HG03139 (cell line): ENCODE data around the gene MRPL32.

Source experiments
- ATAC-seq: cut with Tn5 transposase; IDR thresholded peaks from one replicate; pipeline ENCODE4 v1.9.1; 2021; ENCODE audit not compliant: unreplicated experiment

The MRPL32 gene

DNA sequence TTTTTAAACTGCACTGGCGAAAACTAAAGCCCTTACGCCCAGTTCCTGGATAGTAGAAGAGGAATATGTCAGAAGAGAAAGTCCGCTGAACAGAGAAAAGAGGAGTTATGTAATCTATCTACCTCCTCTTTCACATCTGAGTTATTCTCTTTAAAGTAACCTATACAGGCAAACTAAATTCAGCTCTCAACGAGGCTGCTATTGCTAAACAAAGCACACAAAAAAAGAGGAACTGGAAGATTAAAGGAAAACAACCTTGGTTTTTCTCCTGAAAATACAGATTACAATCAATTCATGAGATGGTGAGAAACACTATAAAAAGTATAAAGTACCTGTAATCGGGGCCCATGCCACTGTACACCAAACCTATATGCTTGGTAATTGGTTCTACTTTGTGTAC is 6.0 kb upstream of the MRPL32 start:
- ATAC-seq = no peak

DNA sequence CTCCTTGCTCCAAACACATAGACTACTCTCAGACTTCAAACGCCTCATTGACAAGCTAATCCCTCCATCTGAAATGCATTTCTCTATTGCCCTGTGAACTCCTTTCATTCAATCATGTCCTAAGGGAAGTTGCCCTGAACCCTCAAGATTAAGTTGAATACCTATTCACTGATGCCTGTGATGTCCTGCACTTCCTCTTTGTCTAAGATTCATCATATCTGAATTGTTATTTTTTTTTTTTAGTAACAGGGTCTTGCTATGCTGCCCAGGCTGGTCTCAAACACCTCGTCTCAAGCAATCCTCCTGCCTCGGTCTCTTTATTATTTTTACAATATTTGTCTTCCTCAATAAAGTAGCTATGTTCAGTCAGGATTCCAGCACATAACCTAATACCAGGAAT is 3.4 kb upstream of the MRPL32 start:
- ATAC-seq = no peak

DNA sequence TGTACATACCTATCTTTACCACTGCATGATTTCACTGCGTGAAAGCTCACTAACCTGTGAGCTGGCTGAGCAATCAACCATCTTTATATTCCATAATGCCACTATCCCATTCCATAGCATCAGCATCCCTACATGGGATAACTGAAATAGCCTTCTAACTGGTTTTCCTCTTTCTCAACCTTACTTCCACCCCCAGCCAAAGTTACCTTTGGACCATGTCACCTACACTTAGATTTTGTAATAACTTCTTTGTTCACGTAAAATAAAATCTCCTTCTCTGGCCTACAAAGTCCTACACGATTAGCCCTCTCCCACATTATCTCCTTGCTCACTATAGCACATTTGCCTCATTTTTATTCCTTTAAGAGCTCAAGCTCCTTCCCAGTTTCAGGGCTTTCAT is 2.7 kb upstream of the MRPL32 start:
- no peak for ATAC-seq

DNA sequence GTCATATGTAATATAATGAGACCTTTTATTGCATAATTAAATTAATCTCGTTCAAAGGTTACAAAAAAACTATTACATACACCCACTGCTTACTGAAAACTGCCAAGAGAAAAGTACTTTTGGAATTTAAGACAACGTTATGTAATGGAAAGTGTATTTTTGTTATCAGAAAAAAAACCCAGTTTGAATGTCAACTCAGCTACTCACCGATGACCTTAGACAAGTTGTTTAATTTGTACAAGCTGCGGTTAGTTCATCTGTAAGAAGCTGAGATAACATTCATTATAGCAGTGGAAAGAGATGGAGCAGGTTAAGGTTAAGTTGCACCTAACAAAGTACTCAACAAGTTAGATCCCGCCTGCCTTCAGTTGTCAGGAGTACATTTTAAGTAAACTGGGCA is 1.3 kb upstream of the MRPL32 start:
- no peak for ATAC-seq

DNA sequence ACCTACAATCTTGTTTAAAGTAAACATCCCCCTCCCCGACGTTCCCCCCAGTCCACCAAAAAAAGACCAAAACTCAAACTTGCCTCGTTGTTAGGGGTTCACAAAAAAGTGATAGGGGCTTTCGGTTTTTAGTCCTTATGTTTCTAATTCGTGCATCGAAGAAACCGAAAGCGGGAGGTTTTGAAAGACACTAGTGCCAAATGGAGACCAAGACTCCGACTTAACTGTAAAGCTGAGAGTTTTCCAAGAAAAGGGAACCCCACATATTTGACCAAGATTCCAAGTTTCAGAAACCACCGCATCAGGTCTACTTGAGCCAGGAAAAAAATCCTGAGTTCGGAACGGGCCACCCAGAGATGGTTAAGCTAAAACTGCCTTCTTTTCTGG is 736 bp upstream of the MRPL32 start:
- no peak for ATAC-seq

DNA sequence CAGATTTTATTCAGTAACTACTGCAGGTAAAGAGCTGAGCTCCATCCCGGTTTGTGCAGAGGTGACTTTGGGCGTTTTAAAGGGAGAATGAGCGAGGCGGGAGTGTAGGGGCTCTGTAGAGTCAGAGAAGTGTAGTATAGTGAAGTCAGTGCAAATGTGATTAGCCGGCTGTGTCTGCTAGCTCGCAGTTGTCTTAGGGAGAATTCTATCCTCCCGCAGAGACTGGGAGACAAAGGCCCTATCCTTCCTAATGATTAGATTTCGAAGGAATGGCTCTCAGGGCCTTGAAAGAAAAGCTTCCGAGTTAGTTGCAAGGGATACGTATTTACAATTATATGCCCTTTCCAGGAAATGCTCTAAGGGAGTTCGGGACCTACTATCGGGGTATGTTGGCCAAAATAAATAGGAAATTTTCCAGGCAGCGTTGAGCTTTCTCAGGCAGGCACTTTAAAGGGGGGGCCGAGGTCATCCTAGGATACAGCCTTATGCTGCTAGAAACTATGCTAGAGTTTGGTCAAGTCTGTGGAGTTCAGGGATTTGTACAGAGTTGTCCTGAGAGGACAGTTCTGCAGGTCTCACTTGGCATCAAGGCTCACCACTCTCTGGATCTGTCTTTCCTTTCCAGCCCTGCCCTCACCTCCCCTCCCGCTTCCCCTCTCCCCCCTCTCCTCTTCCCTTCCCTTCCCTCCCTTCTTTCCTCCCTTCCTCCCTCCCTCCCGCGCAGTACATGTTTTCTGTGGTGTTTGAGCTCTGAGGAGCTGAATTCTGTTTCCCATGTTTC is 825 bp downstream of the MRPL32 start:
- no peak for ATAC-seq

DNA sequence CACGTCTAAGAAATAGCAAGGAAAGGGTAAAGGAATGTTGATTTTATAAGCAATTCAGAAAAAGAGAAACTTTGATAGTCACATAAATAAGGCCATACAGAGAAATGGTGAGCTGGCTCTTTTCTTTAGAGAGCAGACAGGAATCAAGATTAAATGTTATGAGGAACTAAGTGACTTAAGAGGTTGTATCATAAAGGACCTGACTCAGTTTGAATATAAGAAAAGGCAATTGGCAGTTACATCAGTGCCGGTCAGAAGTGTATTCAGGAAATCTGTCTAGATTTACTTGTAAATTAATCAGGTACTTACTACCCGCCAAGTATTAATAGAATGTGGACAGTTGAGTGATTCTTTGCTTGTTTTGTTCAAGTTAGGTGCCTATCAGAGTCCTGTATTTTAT is 2.1 kb downstream of the MRPL32 start:
- ATAC-seq = no peak

DNA sequence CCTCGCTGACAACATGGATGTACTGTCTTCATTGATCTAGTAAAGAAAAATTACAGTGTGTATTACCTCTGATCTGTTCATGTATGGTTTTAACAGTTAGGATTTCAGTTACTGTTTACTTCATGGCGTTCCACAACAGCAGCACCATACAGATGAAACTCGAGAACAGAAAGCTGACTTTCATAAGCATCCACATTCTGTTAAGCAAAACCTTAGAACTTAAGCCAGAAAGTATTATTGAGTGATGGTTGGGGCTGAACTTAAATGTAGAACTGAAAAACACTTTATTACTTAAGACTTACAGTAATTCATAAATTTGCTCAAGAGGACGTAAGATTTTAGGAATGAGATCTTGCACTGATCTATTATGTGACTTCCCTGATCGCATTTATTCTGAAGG is 3.7 kb downstream of the MRPL32 start:
- no peak for ATAC-seq

DNA sequence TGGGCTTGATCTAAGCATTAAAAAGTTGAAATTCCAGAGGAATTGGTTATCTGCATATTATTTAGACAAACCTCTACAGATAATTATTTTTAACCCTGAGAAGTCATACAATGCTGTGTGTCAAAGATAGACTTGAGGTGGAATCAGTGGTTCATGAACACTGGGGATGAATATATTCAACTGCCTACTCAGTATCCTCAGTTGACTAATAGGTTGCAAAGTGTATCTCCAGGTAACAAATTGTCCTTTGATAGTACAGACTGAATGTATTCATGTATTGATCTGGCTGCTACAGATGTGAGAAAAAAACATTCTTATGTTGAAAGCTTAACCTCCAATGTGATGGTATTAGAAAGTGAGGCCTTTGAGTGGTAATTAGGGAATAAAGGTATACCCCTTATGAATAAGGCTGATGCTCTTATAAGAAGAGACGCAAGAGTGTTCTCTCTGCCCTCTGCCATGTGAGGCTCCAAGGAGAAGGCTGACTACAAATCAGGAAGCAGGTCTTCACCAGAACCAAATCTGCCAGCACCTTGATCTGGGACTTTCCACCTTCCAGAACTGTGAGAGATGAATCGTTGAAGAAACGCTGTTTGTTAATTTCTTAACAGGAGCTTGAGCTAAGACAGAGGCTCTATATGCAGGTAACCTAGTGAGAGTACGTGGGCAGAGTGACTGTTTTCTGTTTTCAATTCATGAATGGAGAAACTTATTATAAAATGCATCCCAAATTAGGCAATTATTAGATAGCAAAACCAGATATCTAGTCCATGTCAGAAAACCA is 7.5 kb downstream of the MRPL32 start:
- no peak for ATAC-seq

DNA sequence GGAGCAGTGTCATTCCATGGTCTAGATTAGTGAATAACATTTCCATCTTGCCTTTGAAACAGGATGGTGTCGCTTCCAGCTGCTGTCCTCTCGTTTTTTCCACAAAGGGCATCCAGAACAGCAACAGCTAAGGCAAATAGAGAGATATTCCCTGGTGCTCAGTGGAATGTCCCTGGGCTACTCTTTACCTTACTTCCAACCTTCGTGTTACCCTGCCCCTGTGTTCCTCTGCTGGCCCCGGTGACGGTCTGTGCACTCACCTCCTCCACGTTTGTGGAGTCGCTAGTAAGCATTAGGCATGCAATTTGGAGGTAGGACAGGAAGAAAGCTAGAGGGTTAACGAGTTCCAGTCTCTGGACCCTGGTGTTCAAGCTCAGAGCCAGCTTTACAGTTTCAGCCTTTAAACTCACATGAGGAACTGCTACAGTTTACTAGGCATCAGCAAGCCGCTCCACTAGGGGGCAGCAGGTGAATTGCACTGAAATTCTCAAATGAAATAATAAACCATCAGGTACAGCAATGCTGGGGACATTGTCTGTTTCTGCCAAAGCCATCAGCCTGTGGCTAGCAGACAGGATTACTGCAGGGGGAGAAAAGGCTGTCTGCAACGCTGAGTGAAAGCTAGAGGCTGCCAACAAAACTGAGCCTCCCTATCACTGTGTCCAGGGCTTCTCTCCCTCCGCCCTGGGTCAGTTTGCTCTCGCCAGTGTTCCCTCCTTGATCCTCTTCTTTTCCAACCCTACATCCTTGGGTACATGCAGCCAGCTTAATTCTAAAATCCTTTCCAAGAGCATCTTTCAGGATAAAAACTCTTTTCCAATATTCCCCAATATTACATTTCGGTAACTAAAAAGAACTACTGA is 9.0 kb downstream of the MRPL32 start:
- peak; percentile 52 for ATAC-seq

DNA sequence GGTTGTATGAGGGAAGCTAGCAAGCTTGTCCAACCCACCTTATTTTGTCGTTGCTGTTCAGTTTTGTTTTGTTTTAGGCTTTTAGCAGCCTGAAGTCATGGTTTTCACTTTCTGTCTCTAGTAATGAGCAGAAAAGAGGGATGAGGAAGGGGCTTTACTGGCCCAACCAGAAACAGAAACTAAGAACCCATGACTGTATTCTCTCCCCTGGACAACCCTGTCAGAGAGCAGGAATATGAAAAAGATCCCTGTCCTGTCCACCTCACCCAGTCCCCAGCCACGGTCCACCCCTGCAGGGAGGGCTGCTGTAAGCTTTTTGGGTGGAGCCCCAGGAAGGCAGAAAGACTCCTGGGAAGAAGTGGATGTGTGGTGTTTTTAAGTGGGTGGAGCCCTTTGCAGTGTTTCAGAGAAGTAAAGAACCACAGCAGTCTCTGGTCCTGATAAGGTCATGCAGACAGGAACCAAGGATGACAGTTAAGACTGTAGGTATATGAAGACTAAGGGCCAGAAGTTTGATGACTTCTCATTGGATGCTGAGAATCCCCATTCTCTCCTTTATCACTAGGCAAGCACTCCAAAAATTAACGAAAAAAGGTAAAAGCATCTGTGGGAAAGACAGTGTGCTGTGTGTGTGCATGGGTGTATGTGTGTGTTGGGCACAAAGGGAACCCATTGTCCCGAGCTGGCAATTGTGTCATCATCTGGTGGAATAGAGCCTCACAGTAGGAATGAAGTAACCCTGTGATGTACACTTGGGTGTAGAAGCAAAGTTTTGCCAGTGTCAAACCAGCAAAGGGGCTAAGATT is 13.8 kb downstream of the MRPL32 start:
- ATAC-seq = no peak

DNA sequence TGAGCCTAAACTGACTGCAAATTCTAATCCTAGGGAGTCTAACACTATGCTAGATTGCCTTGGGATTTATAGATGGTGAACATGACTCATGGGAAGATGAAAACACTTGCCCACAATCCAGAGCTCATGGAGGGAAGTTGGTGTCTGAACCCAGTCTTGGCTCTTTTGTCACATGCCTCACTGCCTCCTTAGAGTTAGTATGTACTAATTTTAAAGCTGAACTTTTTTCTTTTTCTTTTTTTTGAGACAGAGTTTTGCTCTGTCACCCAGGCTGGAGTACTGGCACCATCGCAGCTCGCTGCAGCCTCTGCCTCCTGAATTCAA is 14.4 kb downstream of the MRPL32 start:
- no peak for ATAC-seq

DNA sequence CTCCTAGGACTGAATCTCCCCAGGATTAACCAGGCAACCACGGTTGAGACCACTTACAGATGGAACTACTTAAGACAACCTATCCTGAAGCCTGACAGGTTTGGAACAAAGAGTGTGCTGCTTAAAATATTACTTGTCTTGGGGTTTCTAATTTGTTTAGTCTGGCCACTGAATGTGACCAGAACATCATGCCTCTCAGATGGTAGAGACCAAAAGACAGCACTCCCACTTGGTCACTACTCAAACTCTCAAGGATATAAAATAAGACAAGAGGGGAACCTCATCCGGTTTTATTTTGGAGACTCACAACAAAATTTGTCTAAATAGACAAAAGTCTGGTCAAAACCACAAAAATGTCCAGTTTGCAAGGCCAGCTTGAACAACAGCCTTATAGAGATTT is 15.3 kb downstream of the MRPL32 start:
- ATAC-seq = no peak

DNA sequence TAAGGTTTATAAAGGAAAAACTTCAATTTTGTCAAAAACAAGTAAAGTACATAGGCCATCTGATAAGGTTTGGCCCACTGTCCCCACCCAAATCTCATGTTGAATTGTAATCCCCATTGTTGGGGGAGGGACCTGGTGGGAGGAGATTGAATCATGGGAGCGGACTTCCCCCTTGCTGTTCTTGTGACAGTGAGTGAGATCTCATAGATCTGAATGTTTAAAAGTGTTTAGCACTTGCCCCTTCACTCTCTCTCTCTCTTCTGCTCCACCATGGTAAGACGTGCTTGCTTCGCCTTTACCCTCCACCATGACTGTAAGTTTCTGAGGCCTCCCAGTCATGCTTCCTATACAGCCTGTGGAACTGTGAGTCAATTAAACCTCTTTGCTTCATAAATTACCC is 18.2 kb downstream of the MRPL32 start:
- ATAC-seq = no peak

DNA sequence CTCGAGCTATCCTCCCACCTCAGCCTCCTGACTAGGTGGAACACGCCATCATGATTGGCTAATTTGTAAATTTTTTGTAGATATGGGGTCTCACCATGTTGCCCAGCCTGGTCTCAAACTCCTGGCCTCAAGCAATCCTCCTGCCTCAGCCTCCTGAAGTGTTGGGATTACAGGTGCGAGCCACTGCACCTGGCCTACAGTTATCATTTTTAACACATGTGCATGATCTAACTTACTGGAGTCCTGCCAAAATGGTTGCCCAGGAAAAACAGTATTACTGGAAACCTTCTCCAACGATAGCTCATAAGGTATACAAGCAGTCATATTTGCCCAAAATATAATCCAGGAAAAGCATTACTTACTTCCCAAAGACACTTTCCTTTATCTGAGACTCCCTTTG is 20.2 kb downstream of the MRPL32 start:
- no peak for ATAC-seq

DNA sequence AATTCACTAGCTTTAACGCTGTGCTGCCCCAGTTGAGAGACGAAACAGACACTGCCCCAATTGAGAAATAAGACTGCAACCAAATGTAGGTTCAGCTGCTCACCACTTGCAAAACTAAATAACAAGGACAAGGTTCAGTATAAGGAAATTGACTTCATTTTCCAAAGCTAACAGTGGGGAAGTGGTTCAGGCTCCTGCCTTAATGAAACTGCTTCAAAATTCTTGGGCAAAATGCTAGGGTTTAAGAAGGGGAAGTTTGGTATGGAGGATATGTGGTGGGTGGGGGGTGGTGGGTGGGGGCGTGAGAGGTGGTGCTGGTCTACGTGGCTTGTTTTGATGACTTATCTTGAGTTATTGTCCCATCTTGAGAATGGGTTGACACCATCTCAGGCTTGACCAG is 21.8 kb downstream of the MRPL32 start:
- ATAC-seq = no peak

DNA sequence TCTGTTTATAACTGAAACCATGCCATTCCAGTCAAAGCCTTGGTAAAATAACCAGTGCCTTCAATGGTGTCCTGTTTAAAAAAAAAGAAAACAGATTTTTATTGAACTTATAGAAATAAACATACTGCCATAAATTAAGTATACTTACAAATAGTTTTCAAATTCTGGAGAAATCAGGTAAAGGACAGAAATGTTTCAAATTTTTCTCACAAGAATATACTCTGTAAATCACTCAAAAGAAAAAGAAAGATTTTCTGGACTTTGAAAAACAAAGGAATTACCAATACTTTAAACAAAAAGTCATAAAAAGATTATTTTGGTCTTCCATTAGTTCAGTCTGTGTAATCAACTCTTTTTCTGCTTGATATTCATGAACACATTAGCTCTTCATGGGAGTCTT is 23.9 kb downstream of the MRPL32 start:
- no peak for ATAC-seq

DNA sequence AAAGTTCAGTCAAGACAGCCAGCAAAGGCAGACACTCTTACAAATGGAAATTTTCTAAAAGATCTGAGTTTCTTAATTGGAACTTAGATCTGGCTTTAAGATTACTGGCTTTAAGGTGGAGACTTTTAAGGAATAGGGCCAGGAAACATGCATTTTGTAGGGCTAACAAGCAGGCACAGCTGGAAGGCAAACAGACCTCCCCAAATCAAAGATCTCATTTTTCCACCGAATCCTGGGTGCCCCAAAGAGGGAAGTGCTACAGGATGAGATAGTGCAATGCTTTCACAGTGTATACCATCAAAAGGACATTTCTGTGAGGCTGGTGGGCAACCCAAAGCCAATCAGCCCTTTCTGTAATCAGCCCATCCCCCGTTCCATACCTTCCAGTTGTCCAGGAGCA is 27.4 kb downstream of the MRPL32 start:
- ATAC-seq = no peak

DNA sequence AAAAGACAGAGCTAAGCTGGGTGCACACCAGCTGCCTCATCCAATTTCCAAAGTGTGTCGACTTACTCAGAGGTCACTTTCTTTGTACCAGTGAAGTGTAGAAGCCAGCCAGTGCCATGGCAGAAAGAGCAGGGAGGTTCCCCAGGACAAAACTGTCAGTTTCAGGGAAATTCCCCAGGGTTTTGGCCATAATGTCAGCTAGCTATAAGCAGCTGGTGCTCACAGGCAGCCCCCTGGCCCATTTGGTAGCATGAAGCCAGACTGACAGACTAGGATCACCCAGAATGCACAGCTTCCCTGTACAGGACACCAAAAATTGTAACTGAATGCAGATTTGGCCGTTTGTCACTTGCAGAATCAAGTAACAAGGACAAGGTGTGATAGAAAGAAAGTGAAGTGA is 28.6 kb downstream of the MRPL32 start:
- no peak for ATAC-seq

DNA sequence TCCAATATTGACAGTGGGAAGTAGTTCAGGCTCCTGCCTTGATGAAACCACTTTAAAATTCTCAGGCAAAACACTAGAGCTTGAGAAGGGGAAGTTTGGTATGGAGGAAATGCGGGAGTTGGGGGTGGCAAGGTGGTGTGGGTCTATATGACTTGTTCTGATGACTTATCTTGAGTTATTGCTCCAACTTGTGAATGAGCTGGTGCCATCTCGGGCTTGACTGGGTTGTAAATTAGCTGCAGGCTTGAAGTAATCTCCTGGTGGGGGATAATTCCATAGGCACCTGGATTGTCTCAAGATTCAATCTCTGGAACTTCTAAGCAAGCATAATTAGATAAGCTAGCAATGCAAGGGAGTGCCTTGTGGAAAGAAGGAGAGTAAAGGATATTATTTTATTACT is 29.0 kb downstream of the MRPL32 start:
- no peak for ATAC-seq

DNA sequence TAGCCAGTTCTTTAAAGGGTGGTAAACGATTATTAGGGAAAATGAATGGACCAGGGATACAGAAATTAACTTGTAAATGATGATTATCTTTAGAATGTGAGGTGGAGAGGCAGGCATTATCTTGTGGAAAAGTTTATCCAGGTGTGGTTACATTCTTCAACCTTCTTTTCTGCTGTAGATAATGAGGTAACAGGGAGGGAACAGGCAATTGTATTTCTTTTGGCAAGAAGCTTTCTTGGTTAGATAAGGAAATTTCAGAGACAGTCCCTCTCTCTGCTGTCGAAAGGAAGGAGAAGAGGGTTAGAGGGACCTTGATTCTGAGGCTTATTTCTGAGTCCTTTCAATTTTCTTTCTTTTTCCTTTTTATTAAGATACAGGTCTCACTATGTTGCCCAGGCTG is 32.1 kb downstream of the MRPL32 start:
- no peak for ATAC-seq
